ENCODE data around the gene IL27RA. TPM values are rescaled to one million over a fixed set of nuclear protein-coding genes. Genes with fewer than 3 reads are reported as not detected.
A peak's percentile ranks its signal among the peaks of the same experiment; 100 is the strongest.

Gene IL27RA
- total RNA-seq, 8 experiments from 2014 or later = 1.0 to 4.5 (median 2.0) TPM

DNA sequence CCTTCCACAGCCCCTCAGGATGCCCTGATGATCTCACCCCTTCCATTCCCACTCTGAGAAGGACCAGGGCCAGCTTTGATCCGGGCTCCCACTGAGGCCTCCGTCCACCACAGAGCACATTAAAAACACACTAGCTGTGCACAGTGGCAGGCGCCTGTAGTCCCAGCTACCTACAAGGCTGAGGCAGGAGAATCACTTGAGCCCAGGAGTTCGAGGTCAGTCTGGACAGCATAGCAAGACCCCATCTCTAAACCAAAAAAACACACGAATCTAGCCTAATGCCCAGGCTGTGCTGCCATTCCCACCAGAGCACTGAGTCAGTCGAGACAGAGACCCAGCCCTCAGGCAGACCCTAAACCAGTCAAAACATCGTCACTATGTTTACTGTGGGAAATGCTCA lies 39.5 kb upstream of the IL27RA start:
- H3K27ac ChIP-seq = no peak overlapping the region
- WGBS, 10 experiments = 90 to 95% (median 94%) methylated on average over 2 to 3 of the region's 7 CpGs; no CpG with 5 or more reads in 7 of the 10 experiments
- H3K4me1 ChIP-seq (replicated peaks in 1 of 2) = peaks cover 0 to 4% of the 10 kb centered on the region in 2 donors
- ATAC-seq (replicated peaks in 6 of 8) = no peak
- no peak overlapping the region for H3K4me3 ChIP-seq
- in situ Hi-C loops (cut with MboI; ENCODE audit: low pct_unique_long_range_greater_than_20kb in 2 of 9, low sequenced_read_pairs in 9 of 9, unreplicated experiment in 9 of 9) = no loop called here

DNA sequence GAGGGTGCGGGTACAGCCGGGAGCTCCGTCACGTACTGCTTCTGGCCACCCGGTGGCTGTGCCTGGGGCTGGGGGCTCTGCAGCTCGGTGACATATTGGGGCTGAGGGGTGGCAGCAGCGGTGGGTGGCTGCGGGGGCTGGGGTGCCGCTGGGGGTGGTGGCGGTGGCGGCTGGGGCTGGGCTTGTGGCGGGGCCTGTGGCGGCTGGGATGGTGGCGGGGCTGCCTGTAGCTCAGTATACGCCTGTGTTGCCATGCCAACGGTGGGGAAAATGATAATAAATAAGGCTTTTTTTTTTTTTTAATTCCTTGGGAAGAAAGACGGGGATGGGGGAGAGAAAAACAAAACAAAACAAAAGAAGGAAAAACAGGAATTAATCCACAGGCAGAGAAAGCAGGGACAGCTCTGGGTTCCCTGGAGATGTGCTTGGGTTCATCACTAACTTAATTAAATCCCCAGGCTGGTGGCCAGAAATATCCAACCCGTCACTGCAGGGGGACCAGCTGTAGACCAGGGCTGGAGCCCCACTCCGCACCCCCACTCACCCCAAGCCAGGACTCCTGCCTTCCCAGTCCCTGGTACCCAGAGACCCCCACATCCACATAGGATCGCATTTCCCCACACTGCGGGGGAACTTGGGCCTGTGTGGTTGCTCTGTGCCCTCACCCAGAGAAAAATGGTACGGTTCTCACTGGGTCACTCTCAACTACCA lies 37.8 kb upstream of the IL27RA start:
- in situ Hi-C loops (cut with MboI; ENCODE audit: low pct_unique_long_range_greater_than_20kb in 2 of 9, low sequenced_read_pairs in 9 of 9, unreplicated experiment in 9 of 9) = no loop called here
- no peak overlapping the region for H3K27ac ChIP-seq
- 67 to 100% (median 86%) methylated on average over 1 to 10 of the region's 22 CpGs; no CpG with 5 or more reads in 7 of the 10 experiments for WGBS, 10 experiments
- peaks cover 0 to 4% of the 10 kb centered on the region in 2 donors for H3K4me1 ChIP-seq (replicated peaks in 1 of 2)
- peak in 5 of 8 experiments; percentile 25 to 60 (median 39) for ATAC-seq (replicated peaks in 6 of 8)
- H3K4me3 ChIP-seq = no peak overlapping the region

DNA sequence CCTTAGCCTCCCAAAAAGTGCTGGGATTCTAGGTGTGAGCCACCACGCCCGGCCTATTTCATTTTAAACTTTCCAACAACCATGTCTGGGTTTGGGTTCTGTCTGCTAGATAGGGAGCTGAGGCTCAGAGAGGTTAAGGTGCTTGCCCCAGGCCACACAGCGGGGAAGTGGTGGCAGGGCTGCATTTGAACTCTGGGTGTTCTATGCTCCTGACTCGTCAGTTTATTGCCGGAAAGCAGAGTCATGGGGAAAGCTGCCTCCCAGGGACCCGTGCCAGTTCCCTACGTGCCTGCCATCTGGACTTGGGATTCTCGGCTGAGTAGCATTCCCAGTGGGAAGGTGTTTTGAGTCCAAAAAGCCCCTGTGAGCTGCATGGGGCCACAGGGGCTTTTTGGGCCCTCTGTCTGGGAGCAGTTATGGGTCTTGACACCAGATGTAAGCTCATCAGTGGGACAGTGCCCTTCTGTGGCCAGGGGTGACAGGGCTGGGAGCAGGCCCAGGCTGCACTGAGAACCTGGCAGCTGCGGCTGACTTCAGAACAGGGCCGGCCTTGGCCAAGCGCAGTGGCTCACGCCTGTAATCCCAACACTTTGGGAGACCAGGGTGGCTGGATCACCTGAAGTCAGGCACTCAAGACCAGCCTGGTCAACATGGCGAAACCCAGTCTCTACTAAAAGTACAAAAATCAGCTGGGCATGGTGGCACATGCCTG lies 36.4 kb upstream of the IL27RA start:
- no peak overlapping the region for H3K27ac ChIP-seq
- 24 to 100% (median 83%) methylated on average over 1 to 6 of the region's 13 CpGs; no CpG with 5 or more reads in 1 of the 10 experiments for WGBS, 10 experiments
- H3K4me1 ChIP-seq (replicated peaks in 1 of 2) = peaks cover 0 to 4% of the 10 kb centered on the region in 2 donors
- ATAC-seq (replicated peaks in 6 of 8) = no peak
- H3K4me3 ChIP-seq = no peak overlapping the region
- in situ Hi-C loops (cut with MboI; ENCODE audit: low pct_unique_long_range_greater_than_20kb in 2 of 9, low sequenced_read_pairs in 9 of 9, unreplicated experiment in 9 of 9) = no loop called here

- peak in 1 of 8 experiments; percentile 29 for ATAC-seq (replicated peaks in 6 of 8)
- Histone ChIP-seq H3K4me1 (replicated peaks in 1 of 2) (peaks cover 0 to 4% of the 10 kb centered on the region in 2 donors), H3K27ac (no peak overlapping the region), H3K4me3 (no peak overlapping the region)
- 75 to 97% (median 88%) methylated on average over 2 to 7 of the region's 14 CpGs; no CpG with 5 or more reads in 3 of the 10 experiments for WGBS, 10 experiments
- in situ Hi-C loops (cut with MboI; ENCODE audit: low pct_unique_long_range_greater_than_20kb in 2 of 9, low sequenced_read_pairs in 9 of 9, unreplicated experiment in 9 of 9) = no loop called here
These were observed 35.4 kb upstream of the IL27RA start for GRCh38 chr19:13995878-13996765.

DNA sequence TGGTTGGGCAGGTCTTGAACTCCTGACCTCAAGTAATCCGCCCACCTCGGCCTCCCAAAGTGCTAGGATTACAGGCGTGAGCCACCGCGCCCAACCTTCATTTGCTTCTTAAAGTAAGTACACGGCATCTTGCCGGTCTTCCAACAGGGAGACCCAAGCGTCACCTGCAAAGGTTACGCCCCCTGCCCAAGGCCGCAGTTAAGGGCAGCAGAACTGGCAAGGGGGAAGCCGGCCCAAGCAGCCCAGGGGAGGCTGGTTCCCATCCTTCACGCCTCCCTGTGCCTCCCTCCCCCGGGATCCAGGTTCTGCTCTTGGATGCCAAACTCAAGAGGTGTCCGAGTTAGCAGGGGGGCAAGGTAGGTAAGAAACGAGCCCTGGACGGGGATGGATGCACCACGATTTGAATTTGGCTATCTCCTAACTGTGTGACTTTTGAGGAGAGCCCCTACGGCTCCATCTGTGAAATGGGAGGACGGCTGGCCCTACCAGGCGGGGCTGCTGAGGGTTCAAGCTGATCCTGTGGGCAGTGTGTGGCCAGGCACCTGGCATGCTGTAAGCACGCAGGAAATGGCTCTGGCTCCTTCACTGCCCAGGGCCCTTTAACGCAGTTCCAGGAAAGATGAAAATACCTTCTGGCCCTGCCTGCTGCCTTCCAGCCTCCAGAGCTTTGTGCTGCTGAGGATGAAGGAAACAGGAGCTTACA lies 34.5 kb upstream of the IL27RA start:
- in situ Hi-C loops (cut with MboI; ENCODE audit: low pct_unique_long_range_greater_than_20kb in 2 of 9, low sequenced_read_pairs in 9 of 9, unreplicated experiment in 9 of 9) = no loop called here
- WGBS, 10 experiments = 80 to 100% (median 88%) methylated on average over 2 to 11 of the region's 22 CpGs; no CpG with 5 or more reads in 4 of the 10 experiments
- no peak for ATAC-seq (replicated peaks in 6 of 8)
- Histone ChIP-seq H3K27ac (no peak overlapping the region), H3K4me1 (replicated peaks in 1 of 2) (peaks cover 0 to 4% of the 10 kb centered on the region in 2 donors), H3K4me3 (no peak overlapping the region)

DNA sequence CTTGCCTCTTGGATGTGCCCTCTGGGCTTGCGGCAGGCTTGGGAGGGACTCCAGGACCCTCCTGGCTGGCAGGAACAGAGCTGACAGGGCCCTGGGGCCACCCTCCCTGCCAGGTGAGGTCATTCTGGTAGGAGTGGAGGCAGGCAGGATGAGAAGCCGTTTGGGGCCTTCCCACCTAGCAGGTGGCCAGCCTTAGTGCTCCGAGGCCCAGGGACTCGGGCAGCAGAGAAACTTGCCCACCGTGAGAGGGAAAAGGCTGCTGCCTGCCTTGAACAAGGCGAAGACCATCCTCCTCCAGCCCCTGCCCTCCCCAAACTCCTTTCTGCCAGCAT lies 34.0 kb upstream of the IL27RA start:
- in situ Hi-C loops (cut with MboI; ENCODE audit: low pct_unique_long_range_greater_than_20kb in 2 of 9, low sequenced_read_pairs in 9 of 9, unreplicated experiment in 9 of 9) = no loop called here
- 80 to 100% (median 100%) methylated on average over 1 of the region's 6 CpGs; no CpG with 5 or more reads in 7 of the 10 experiments for whole genome bisulfite sequencing, 10 experiments
- ATAC-seq (replicated peaks in 6 of 8) = no peak
- H3K27ac ChIP-seq = no peak overlapping the region
- no peak overlapping the region for H3K4me3 ChIP-seq
- peaks cover 0 to 4% of the 10 kb centered on the region in 2 donors for H3K4me1 ChIP-seq (replicated peaks in 1 of 2)

DNA sequence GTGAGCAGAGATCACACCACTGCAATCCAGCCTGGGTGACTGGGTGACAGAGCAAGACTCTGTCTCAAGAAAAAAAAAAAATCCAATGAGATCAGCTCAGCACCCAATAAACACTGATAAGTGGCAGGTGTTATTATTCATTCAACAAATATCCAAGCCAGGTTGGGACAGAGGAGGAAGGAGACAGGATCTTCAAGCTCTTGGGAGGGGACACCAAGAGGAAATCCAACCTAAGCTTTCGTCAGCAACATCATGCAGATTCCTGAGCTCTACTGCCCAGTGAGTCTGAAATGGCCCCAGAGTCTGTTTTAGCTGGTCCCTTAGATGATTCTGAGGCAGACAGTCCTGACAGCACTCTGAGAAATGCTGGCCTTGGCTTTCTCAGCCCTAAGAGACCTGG lies 33.1 kb upstream of the IL27RA start:
- WGBS, 10 experiments = 100% methylated on average over 1 of the region's 1 CpG; no CpG with 5 or more reads in 8 of the 10 experiments
- H3K4me3 ChIP-seq = no peak overlapping the region

DNA sequence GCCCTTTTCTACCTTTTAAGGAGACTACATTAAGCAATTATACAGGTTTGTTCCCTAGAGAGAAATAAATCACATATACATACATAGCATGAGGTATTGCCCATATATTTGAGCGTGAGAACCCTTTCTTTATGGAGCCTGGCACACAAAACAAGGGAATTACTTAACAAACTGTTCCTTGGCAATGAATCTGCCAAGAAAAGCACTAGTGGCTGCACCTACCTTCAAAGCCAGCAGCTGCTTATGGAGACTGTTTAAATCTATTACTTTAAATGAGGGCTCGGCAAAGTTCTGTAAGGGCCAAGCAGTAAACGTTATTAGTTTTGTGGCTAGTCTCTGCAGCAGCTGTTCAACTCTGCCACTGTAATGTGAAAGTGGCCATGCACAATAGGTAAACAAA lies 32.5 kb upstream of the IL27RA start:
- no peak for ATAC-seq (replicated peaks in 6 of 8)
- WGBS, 10 experiments = 92 to 100% (median 100%) methylated on average over 2 to 3 of the region's 3 CpGs; no CpG with 5 or more reads in 3 of the 10 experiments

More for the DNA sequence above, 33.1 kb upstream of the IL27RA start:
- ATAC-seq (replicated peaks in 6 of 8) = no peak
- in situ Hi-C loops (cut with MboI; ENCODE audit: low pct_unique_long_range_greater_than_20kb in 2 of 9, low sequenced_read_pairs in 9 of 9, unreplicated experiment in 9 of 9) = no loop called here
- Histone ChIP-seq H3K27ac (no peak overlapping the region), H3K4me1 (replicated peaks in 1 of 2) (peaks cover 0 to 4% of the 10 kb centered on the region in 2 donors)

DNA sequence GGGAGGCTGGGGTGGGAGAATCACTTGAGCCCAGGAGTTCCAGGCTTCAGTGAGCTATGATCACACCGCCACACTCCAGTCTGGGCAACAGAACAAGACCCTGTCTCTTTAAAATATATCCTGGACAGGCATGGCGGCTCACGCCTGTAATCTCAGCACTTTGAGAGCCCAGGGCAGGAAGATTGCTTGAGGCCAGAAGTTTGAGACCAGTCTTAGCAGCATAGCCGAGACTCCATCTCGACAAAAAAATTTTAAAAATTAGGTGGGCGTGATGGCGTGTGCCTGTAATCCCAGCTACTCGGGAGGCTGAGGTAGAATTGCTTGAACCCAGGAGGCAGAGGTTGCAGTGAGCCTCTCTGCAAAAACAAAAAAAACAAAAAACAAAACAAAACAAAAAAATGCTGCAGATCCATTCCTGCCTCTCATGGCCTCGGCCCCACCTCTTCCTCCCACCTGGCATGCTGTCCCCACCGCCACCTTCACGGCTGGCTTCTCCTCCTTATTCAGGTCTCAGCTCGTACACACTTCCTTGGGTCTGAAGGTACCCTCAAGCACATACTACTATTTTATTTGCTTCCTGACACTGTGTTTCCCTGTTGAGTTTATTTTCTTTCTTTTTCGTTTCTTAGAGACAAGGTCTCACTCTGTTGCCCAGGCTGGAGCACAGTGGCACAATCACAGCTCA lies 30.7 kb upstream of the IL27RA start:
- no peak overlapping the region for H3K27ac ChIP-seq
- ATAC-seq (replicated peaks in 6 of 8) = no peak
- in situ Hi-C loops (cut with MboI; ENCODE audit: low pct_unique_long_range_greater_than_20kb in 2 of 9, low sequenced_read_pairs in 9 of 9, unreplicated experiment in 9 of 9) = no loop called here
- H3K4me1 ChIP-seq (replicated peaks in 1 of 2) = peaks cover 0 to 6% of the 10 kb centered on the region in 2 donors
- WGBS, 10 experiments = 79 to 100% (median 88%) methylated on average over 1 to 11 of the region's 13 CpGs
- no peak overlapping the region for H3K4me3 ChIP-seq

More for the DNA sequence above, 32.5 kb upstream of the IL27RA start:
- H3K4me1 ChIP-seq (replicated peaks in 1 of 2) = peaks cover 0 to 1% of the 10 kb centered on the region in 2 donors
- in situ Hi-C loops (cut with MboI; ENCODE audit: low pct_unique_long_range_greater_than_20kb in 2 of 9, low sequenced_read_pairs in 9 of 9, unreplicated experiment in 9 of 9) = no loop called here
- no peak overlapping the region for H3K27ac ChIP-seq
- H3K4me3 ChIP-seq = no peak overlapping the region

- in situ Hi-C loops (cut with MboI; ENCODE audit: low pct_unique_long_range_greater_than_20kb in 2 of 9, low sequenced_read_pairs in 9 of 9, unreplicated experiment in 9 of 9) = no loop called here
These were observed 28.9 kb upstream of the IL27RA start for GRCh38 chr19:14002571-14003250.

DNA sequence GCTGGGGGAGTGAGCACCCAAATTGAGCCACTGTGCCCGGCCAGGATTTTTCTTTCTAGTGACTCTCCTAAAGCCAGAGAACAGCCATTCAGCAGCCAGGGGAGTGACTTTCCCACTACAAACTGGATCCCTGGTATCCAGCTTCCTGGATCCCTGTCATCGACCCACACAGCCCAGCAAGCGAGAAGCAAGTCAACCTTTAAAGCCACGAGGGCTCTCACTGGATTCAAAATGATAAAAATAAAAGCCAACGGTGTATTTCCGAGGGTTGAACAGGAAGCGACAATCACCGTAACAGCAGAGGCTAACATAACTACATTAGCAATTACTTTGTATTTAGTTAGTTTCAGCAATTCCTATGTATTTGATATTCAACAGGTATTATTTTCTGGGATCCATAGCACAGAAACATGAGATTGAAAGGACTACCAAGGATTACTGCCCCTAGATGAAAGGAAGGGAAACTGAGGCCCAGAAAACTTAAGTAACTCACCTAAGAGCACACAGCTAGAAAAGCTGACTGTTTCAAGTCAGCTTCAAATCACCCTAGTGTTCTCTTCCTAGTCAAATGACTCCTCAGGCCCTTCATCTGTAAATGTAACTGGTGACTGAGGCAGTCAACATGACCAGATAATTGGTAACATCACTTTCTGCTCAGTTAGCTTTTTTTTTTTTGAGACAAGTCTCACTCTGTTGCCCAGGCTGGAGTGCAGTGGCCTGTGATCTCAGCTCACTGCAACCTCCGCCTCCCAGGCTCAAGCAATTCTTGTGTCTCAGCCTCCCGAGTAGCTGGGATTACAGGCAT lies 28.1 kb upstream of the IL27RA start:
- peaks cover 0 to 6% of the 10 kb centered on the region in 2 donors for H3K4me1 ChIP-seq (replicated peaks in 1 of 2)
- no peak overlapping the region for H3K4me3 ChIP-seq
- no peak for ATAC-seq (replicated peaks in 6 of 8)
- in situ Hi-C loops (cut with MboI; ENCODE audit: low pct_unique_long_range_greater_than_20kb in 2 of 9, low sequenced_read_pairs in 9 of 9, unreplicated experiment in 9 of 9) = no loop called here
- no peak overlapping the region for H3K27ac ChIP-seq
- WGBS, 10 experiments = 10 to 80% (median 65%) methylated on average over 1 to 7 of the region's 10 CpGs; no CpG with 5 or more reads in 2 of the 10 experiments

More at GRCh38 chr19:14002571-14003250, 28.9 kb upstream of the IL27RA start:
- no peak for ATAC-seq (replicated peaks in 6 of 8)
- Histone ChIP-seq H3K4me1 (replicated peaks in 1 of 2) (peaks cover 0 to 6% of the 10 kb centered on the region in 2 donors), H3K4me3 (no peak overlapping the region), H3K27ac (no peak overlapping the region)
- WGBS, 10 experiments = 0 to 100% (median 80%) methylated on average over 1 to 5 of the region's 13 CpGs; no CpG with 5 or more reads in 1 of the 10 experiments
